GM12891 (cell line): ENCODE results near the gene PIP4K2A.

ENCODE experiments used
- PAX5 ChIP-seq: IDR thresholded peaks from 2 replicates; pipeline ENCODE4 v1.6.1; 2011; ENCODE audit warnings: low read length, moderate library complexity, mild to moderate bottlenecking; ENCODE audit not compliant: insufficient read depth, severe bottlenecking
- POLR2A ChIP-seq: IDR thresholded peaks from 2 replicates; pipeline ENCODE4 v1.6.1; 2011; ENCODE audit warnings: low read depth, low read length, control low read depth
- POLR2AphosphoS5 ChIP-seq: IDR thresholded peaks from 2 replicates; pipeline ENCODE4 v1.6.1; 2011; ENCODE audit warnings: low read depth, low read length, control low read depth
- POU2F2 ChIP-seq: IDR thresholded peaks from 2 replicates; pipeline ENCODE4 v1.6.1; 2011; ENCODE audit warnings: low read depth, mild to moderate bottlenecking, control low read depth, low read length, moderate library complexity
- SPI1 ChIP-seq: IDR thresholded peaks from 2 replicates; pipeline ENCODE4 v1.6.1; 2011; ENCODE audit warnings: low read depth, low read length, control low read depth
- TAF1 ChIP-seq: IDR thresholded peaks from 2 replicates; pipeline ENCODE4 v1.6.1; 2011; ENCODE audit warnings: low read depth, low read length, control low read depth

- TF ChIP-seq POLR2A (no peak), POLR2AphosphoS5 (no peak), TAF1 (no peak), SPI1 (no peak), POU2F2 (no peak), PAX5 (no peak)
Observed at GRCh38 chr10:22761569-22762220, 47.3 kb upstream of the PIP4K2A start.
